Measurements from ENCODE around the gene RSBN1.

DNA sequence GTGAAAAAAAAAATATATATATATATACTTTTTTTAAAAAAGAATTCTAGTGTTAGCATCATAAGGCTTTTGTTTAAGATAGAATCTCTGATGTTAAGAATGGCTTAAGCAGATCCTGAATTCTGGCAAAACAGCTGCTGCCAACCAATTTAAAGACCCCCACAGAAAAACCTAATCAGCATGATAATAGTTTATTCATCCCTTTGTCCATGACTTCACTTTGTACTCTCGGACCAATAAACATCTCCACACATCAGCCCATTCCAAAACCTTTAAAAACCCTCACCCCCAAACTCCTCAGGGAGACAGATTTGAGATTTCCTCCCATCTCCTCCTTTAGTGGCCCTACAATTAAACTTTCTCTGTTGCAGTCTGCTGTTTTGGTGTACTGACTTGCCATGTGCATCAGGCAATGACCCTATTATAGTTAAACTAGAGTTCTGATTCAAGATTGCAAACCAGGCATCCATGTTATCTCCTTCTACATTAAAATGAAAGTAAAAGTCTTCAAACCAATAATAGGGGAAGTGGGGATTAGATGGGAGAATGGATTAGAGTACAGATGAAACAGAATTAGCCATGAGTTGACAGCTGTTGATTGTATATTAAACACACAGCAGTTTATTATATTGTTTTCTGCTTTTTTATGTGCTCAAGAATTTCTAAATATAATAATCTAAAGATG, 43.2 kb downstream of the RSBN1 start:
- TF ChIP-seq EZH2 (IDR thresholded peaks at IDR 0.05; ENCODE audit: low read length, missing control alignments): no peak
- TF ChIP-seq, protein P1, sequence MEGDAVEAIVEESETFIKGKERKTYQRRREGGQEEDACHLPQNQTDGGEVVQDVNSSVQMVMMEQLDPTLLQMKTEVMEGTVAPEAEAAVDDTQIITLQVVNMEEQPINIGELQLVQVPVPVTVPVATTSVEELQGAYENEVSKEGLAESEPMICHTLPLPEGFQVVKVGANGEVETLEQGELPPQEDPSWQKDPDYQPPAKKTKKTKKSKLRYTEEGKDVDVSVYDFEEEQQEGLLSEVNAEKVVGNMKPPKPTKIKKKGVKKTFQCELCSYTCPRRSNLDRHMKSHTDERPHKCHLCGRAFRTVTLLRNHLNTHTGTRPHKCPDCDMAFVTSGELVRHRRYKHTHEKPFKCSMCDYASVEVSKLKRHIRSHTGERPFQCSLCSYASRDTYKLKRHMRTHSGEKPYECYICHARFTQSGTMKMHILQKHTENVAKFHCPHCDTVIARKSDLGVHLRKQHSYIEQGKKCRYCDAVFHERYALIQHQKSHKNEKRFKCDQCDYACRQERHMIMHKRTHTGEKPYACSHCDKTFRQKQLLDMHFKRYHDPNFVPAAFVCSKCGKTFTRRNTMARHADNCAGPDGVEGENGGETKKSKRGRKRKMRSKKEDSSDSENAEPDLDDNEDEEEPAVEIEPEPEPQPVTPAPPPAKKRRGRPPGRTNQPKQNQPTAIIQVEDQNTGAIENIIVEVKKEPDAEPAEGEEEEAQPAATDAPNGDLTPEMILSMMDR (conservative IDR thresholded peaks at IDR 0.05 in 1 of 2, IDR thresholded peaks at IDR 0.05 in 1 of 2; ENCODE audit: low read depth in 1 of 2, low read length in 2 of 2): no peak

Data from fibroblast of lung (primary cell).